A673 (cell line): ENCODE results near the gene FOXP2. TPM values are rescaled to one million over a fixed set of nuclear protein-coding genes. Genes with fewer than 3 reads are reported as not detected.
"Not testable (repeated sequence)": the region's sequence is repeated elsewhere in the genome, so short reads cannot be mapped to it uniquely, and the experiment has no call there.

ENCODE experiments used
- BruUV-seq: library from RNA; stranded (reverse); fragments of 400-500 nt; replicated peaks from 2 replicates; lab custom pipeline; 2021; lab: Mats Ljungman, UMichigan
- CTCF ChIA-PET: fragments of 300-600 bp; sonication (Branson Sonifier 250); formaldehyde crosslinking; loops from one replicate; lab custom pipeline; 2022; ENCODE audit warnings: antibody characterized with exemption; lab: Charles Lee
- POLR2A ChIA-PET: fragments of 300-600 bp; sonication (Branson Sonifier 250); formaldehyde crosslinking; loops from one replicate; lab custom pipeline; 2022; ENCODE audit warnings: antibody characterized with exemption; ENCODE audit not compliant: low non-redundant PET; lab: Charles Lee
- DNase-seq: peaks from one replicate; pipeline ENCODE4 v3.0.0-alpha.2; 2015; ENCODE audit warnings: low spot score
- H3K27ac ChIP-seq: fragments of 200-600 bp; sonication (generic); 2 replicates; pipeline ENCODE4 v1.5.1; 2016; ENCODE audit warnings: mixed run types, low read depth, mild to moderate bottlenecking, mixed read lengths, antibody characterized with exemption, low read length; ENCODE audit not compliant: poor library complexity, severe bottlenecking
- H3K27me3 ChIP-seq: fragments of 200-600 bp; sonication (generic); replicated peaks from 2 replicates; pipeline ENCODE4 v1.6.1; 2017; ENCODE audit warnings: mixed run types, low read depth, mild to moderate bottlenecking, mixed read lengths, antibody characterized with exemption, low read length; ENCODE audit not compliant: insufficient read depth, poor library complexity
- H3K36me3 ChIP-seq: fragments of 200-600 bp; sonication (generic); 2 replicates; pipeline ENCODE4 v1.6.1; 2016; ENCODE audit warnings: mixed run types, mild to moderate bottlenecking, mixed read lengths, antibody characterized with exemption, low read length; ENCODE audit not compliant: insufficient read depth, poor library complexity, severe bottlenecking
- H3K4me1 ChIP-seq: fragments of 200-600 bp; sonication (generic); 2 replicates; pipeline ENCODE4 v1.6.1; 2017; ENCODE audit warnings: mixed run types, mild to moderate bottlenecking, mixed read lengths, antibody characterized with exemption, low read length; ENCODE audit not compliant: insufficient read depth, poor library complexity, severe bottlenecking
- H3K4me3 ChIP-seq: fragments of 200-600 bp; sonication (generic); 2 replicates; pipeline ENCODE4 v1.5.1; 2016; ENCODE audit warnings: low read depth, mixed run types, mild to moderate bottlenecking, mixed read lengths, low read length; ENCODE audit not compliant: poor library complexity, severe bottlenecking
- H3K9me3 ChIP-seq: fragments of 200-600 bp; sonication (generic); 2 replicates; pipeline ENCODE4 v1.6.1; 2016; ENCODE audit warnings: mixed run types, low read depth, mild to moderate bottlenecking, mixed read lengths, antibody characterized with exemption, low read length; ENCODE audit not compliant: poor library complexity, severe bottlenecking
- CTCF ChIP-seq: fragments of 300-800, 200-600 bp; sonication (generic); conservative IDR thresholded peaks from 2 replicates; pipeline ENCODE4 v1.5.1; 2017; ENCODE audit warnings: low read depth, mild to moderate bottlenecking, antibody characterized with exemption, low read length, moderate library complexity, mixed read lengths
- EZH2 ChIP-seq: fragments of 200-600 bp; sonication (generic); IDR thresholded peaks from 2 replicates; pipeline ENCODE4 v1.6.1; 2017; ENCODE audit warnings: borderline replicate concordance, low read depth, mild to moderate bottlenecking, mixed read lengths, antibody characterized with exemption, low read length; ENCODE audit not compliant: poor library complexity, severe bottlenecking
- intact Hi-C: fragments of 100-400 bp; cut with micrococcal nuclease; formaldehyde crosslinking; loops from one replicate; pipeline ENCODE4 v1.10.0; 2022; ENCODE audit not compliant: unreplicated experiment
- total RNA-seq: library from RNA; stranded (reverse); gene quantifications from 2 replicates; pipeline ENCODE4 v1.2.3, GENCODE V29; 2021

FOXP2 gene
- total RNA-seq, 1 experiment from 2014 or later = not detected

- TF ChIP-seq CTCF (no peak), EZH2 (no peak)
- Histone ChIP-seq H3K36me3 (no peaks in the 10 kb centered on the region), H3K27ac (no peak overlapping the region), H3K4me1 (no peaks in the 10 kb centered on the region), H3K9me3 (no peaks in the 10 kb centered on the region), H3K27me3 (peaks cover 50% of the 10 kb centered on the region), H3K4me3 (no peak overlapping the region)
- no TSS peak for BruUV-seq
- no peak for DNase-seq
- intact Hi-C loops = no loop called here
- ChIA-PET POLR2A (no interaction called here), CTCF (no interaction called here)
These were observed 184.3 kb downstream of the FOXP2 start for GRCh38 chr7:114598946-114599345.

DNA sequence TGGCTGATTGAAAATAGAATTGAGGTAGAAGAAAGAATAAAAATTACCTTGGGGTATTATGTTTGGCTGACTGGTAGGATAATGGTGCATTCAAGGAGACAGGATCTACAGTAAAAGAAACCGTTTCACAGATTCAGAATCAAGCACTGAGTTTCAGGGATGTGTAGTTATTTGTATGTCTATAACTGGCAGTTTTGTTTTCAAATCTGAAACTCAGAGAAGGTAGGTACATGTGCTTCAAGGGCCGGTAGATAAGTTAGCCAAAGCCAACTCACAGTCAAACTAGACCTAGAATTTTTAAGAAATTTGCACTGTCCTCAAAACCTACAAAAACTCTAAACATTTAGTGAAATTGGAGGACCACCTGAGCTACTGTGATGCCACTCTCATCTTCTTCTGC, 191.5 kb downstream of the FOXP2 start:
- POLR2A ChIA-PET = no interaction called here
- no peak for TF ChIP-seq EZH2
- TF ChIP-seq CTCF = no peak
- CTCF ChIA-PET = interaction anchor here (0.5 kb wide), 1 partner anchor 1057 kb away, joined by 3 read pairs; no protein-coding TSS in a partner anchor
- intact Hi-C loops = no loop called here
- Histone ChIP-seq H3K27ac (no peak overlapping the region), H3K27me3 (peaks cover 43% of the 10 kb centered on the region), H3K36me3 (no peaks in the 10 kb centered on the region), H3K9me3 (no peaks in the 10 kb centered on the region), H3K4me1 (no peaks in the 10 kb centered on the region), H3K4me3 (no peak overlapping the region)
- no TSS peak for BruUV-seq
- DNase-seq = no peak

DNA sequence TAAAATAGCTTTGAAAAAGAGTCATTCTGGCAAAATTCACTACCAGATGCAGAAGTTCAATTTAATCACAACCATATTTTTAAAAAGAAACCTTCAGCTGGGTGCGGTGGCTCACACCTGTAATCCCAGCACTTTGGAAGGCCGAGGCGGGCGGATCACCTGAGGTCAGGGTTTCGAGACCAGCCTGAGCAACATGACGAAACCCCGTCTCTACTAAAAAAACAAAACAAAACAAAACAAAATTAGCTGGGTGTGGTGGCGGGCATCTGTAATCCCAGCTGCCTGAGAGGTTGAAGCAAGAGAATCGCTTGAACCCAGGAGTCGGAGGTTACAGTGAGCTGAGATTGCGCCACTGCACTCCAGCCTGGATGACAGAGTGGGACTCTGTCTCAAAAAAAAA, 194.2 kb downstream of the FOXP2 start:
- H3K27ac ChIP-seq, POLR2A ChIA-PET, H3K36me3 ChIP-seq, H3K9me3 ChIP-seq, BruUV-seq, intact Hi-C loops, H3K4me3 ChIP-seq, DNase-seq, CTCF ChIA-PET, H3K4me1 ChIP-seq: not testable (repeated sequence)
- peaks cover 34% of the 10 kb centered on the region for H3K27me3 ChIP-seq

DNA sequence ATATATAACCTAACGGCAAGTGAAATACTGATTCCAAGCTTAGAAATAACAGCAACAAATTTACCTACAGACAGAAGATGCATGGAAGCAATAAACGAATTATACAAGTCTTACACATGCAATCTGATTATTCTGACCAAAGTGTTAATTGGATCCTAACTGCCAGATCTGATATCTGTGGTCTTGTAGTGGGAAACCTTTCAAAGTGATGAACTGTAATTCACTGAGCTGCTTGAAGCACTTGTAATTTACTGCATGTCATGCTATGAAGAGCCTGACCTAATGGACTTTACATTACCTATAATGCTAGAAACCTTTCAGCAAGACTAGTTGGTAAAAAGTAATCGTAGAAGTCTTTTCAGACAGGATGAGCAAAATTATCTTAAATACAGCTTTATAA, 205.6 kb downstream of the FOXP2 start:
- CTCF ChIA-PET = no interaction called here
- TF ChIP-seq CTCF (no peak), EZH2 (no peak)
- no TSS peak for BruUV-seq

More for the DNA sequence above, 205.6 kb downstream of the FOXP2 start:
- Histone ChIP-seq H3K9me3 (no peaks in the 10 kb centered on the region), H3K27ac (no peak overlapping the region), H3K4me3 (no peak overlapping the region), H3K36me3 (no peaks in the 10 kb centered on the region), H3K4me1 (no peaks in the 10 kb centered on the region), H3K27me3 (peaks cover 49% of the 10 kb centered on the region)
- intact Hi-C loops = no loop called here
- DNase-seq = no peak
- POLR2A ChIA-PET = no interaction called here
